ENCODE data around the gene NUF2. TPM values are rescaled to one million over a fixed set of nuclear protein-coding genes. Genes with fewer than 3 reads are reported as not detected.
A peak's percentile ranks its signal among the peaks of the same experiment; 100 is the strongest.

NUF2 gene
- total and polyA plus RNA-seq, 2 of the 8 experiments (the other 6 are each of a cell fraction or from before 2014, with no cell fraction given): 12.1 to 28.3 TPM

GRCh38 chr1:163361123-163361934, 39.6 kb downstream of the NUF2 start:
- Histone ChIP-seq H3K79me2 (ENCODE audit: control insufficient read depth in 1 of 2, insufficient read depth in 2 of 2, low read length in 2 of 2) (no peaks in the 10 kb centered on the region), H3K4me1 (replicated peaks in 1 of 4; ENCODE audit: control insufficient read depth in 3 of 4, insufficient read depth in 4 of 4, low read length in 3 of 4) (peaks cover 0 to 3% (median 0%) of the 10 kb centered on the region in 4 experiments; a peak in 1 of 7 replicates), H3K27ac (ENCODE audit: low read depth, low read length) (no peak overlapping the region), H3K9me3 (ENCODE audit: insufficient read depth in 2 of 2, low read depth in 1 of 2, low read length in 1 of 2) (no peaks in the 10 kb centered on the region), H2AFZ (ENCODE audit: low read length) (no peak overlapping the region), H2BK12ac (ENCODE audit: low read depth, low read length) (no peak overlapping the region), H3K4me3 (ENCODE audit: extremely low read depth in 1 of 4, insufficient read depth in 2 of 4, low read depth in 3 of 4, low read length in 4 of 4) (no peak overlapping the region), H3K79me1 (ENCODE audit: low read depth, low read length) (no peaks in the 10 kb centered on the region), H2BK120ac (replicated peaks; ENCODE audit: low read depth, low read length) (no peak overlapping the region), H3K23ac (ENCODE audit: insufficient read length) (no peak overlapping the region), H3K4ac (replicated peaks; ENCODE audit: insufficient read length, low read depth, low read length) (no peak overlapping the region), H2BK20ac (ENCODE audit: low read length) (no peak overlapping the region), H3K9ac (replicated peaks in 1 of 4; ENCODE audit: extremely low read depth in 1 of 4, low read depth in 3 of 4, low read length in 3 of 4) (no peak overlapping the region), H2AK5ac (ENCODE audit: low read depth, low read length) (no peak overlapping the region), H3K36me3 (ENCODE audit: control insufficient read depth in 2 of 4, insufficient read depth in 4 of 4, low read length in 3 of 4) (no peaks in the 10 kb centered on the region), H4K8ac (ENCODE audit: extremely low read depth, insufficient read depth, low read length) (no peak overlapping the region), H3K18ac (ENCODE audit: extremely low read depth, low read length) (no peak overlapping the region), H3K23me2 (ENCODE audit: low read depth, low read length) (no peaks in the 10 kb centered on the region), H4K20me1 (replicated peaks in 1 of 2; ENCODE audit: control insufficient read depth in 1 of 2, insufficient read depth in 2 of 2, low read length in 2 of 2) (no peaks in the 10 kb centered on the region), H2BK15ac (ENCODE audit: low read length) (no peak overlapping the region), H2BK5ac (ENCODE audit: low read depth, low read length) (no peak overlapping the region), H4K91ac (replicated peaks; ENCODE audit: insufficient read length, low read length) (no peak overlapping the region), H3K27me3 (replicated peaks in 1 of 4; ENCODE audit: control insufficient read depth in 3 of 4, extremely low read depth in 1 of 4, insufficient read depth in 3 of 4, low read length in 3 of 4) (no peaks in the 10 kb centered on the region), H3K56ac (replicated peaks; ENCODE audit: insufficient read length, low read depth, low read length) (no peak overlapping the region), H3K4me2 (ENCODE audit: insufficient read depth in 1 of 2, low read depth in 2 of 2, low read length in 2 of 2) (no peak overlapping the region), H4K5ac (ENCODE audit: insufficient read length, low read depth, low read length) (no peak overlapping the region), H3K14ac (ENCODE audit: insufficient read length) (no peak overlapping the region)
- WGBS, 2 experiments (ENCODE audit: extremely low coverage in 1 of 2, insufficient coverage in 1 of 2, insufficient read length in 1 of 2, insufficient replicate concordance in 2 of 2, low coverage in 1 of 2, low lambda C conversion rate in 2 of 2, missing lambda C conversion rate in 1 of 2): 54% methylated on average over 5 of the region's 5 CpGs; no CpG with 5 or more reads in 1 of the 2 experiments
- POLR2A ChIA-PET (ENCODE audit: partially characterized antibody): no interaction called here
- TF ChIP-seq TAF7 (optimal IDR thresholded peaks at IDR 0.05; ENCODE audit: borderline replicate concordance, low read depth, low read length) (no peak), RAD21 (IDR thresholded peaks at IDR 0.05 in 1 of 2, conservative IDR thresholded peaks at IDR 0.05 in 1 of 2; ENCODE audit: low read depth in 2 of 2, low read length in 2 of 2) (peak; percentile 89 to 90), USF2 (IDR thresholded peaks at IDR 0.05; ENCODE audit: low read length) (no peak), CTCF (IDR thresholded peaks at IDR 0.05; ENCODE audit: control extremely low read depth in 1 of 3, insufficient read depth in 1 of 3, low read depth in 1 of 3, low read length in 3 of 3) (peak in 2 of 3 experiments; percentile 57 to 70; a peak in 3 of 4 replicates)
- peak; percentile 95 for FAIRE-seq
- no peak for DNase-seq (ENCODE audit: low read depth in 1 of 2, low spot score in 2 of 2)
- CTCF ChIA-PET (ENCODE audit: partially characterized antibody): interaction anchor here (0.5 to 1.8 kb wide), 4 partner anchors 14 to 174 kb away, joined by 3 to 6 read pairs (median 6); no protein-coding TSS in a partner anchor

Data from H1 (cell line).